SW 1271 (cell line): ENCODE measurements around the gene ZNF568.

ENCODE experiments used
- DNase-seq, 2 experiments: peaks; one replicate each; lab custom pipeline; 2025; lab: John Stamatoyannopoulos, UW

Gene ZNF568

GRCh38 chr19:36915992-36916830, at the start of gene ZNF568, which contains the start of gene ZNF829:
TSS of gene ZNF568 (plus strand) at chr19:36916332. CDS start at chr19:36922771, 6,439 bp downstream.
TSS of gene ZNF829 (minus strand) at chr19:36916291. CDS start at chr19:36915167, 1,124 bp downstream.
- DNase-seq: no peak

GRCh38 chr19:36876993-36877938, 38.9 kb upstream of the ZNF568 start:
- no peak for DNase-seq

DNA sequence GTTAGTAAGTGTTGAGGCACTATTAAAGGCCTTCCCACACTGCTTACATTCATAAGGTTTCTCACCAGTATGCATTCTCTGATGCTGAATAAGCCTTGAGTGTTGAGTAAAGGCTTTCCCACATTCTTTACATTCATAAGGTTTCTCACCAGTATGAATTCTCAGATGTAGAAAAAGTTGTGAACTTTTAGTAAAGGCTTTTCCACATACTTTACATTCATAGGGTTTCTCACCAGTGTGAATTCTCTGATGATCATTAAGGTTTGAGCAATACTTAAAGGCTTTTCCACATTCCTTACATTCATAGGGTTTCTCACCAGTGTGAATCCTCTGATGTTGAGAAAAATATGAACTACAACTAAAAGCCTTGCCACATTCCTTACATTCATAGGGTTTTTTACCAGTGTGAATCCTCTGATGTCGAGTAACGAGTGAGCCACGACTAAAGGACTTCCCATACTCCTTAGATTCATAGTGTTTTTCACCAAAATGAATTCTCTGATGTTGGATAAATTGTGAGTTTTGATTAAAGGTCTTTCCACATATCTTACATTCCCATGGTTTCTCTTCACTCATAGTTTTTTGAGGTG, 24.3 kb upstream of the ZNF568 start:
- DNase-seq: no peak

GRCh38 chr19:36894849-36895383, 21.2 kb upstream of the ZNF568 start:
- DNase-seq: no peak

- no peak for DNase-seq
Measured at GRCh38 chr19:36898422-36898821, 17.7 kb upstream of the ZNF568 start.

- no peak for DNase-seq
Measured at GRCh38 chr19:36916991-36917390, 859 bp downstream of the ZNF568 start.

- DNase-seq: no peak
Measured at GRCh38 chr19:36918090-36918489, 2.0 kb downstream of the ZNF568 start.

GRCh38 chr19:36931684-36932083, 15.6 kb downstream of the ZNF568 start:
- DNase-seq: no peak

DNA sequence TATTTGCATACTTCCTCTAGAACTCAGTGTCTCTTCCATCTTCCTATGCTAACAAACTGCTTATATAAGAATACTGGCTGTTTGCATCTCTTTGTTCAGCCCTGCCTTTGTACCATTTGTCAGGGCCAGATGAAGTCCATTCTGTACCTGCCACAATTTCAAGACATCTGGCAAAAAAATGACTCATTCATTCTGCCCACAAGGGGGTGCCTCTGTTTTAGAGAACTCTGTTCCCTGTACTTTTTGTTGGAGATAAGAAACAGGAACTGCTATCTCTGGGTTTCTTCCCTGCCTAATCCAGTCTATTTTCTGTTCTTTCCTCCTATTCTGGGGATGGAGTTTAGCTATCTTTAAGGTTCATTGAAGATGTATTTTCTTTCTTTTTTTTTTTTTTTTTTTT, 23.0 kb downstream of the ZNF568 start:
- no peak for DNase-seq

DNA sequence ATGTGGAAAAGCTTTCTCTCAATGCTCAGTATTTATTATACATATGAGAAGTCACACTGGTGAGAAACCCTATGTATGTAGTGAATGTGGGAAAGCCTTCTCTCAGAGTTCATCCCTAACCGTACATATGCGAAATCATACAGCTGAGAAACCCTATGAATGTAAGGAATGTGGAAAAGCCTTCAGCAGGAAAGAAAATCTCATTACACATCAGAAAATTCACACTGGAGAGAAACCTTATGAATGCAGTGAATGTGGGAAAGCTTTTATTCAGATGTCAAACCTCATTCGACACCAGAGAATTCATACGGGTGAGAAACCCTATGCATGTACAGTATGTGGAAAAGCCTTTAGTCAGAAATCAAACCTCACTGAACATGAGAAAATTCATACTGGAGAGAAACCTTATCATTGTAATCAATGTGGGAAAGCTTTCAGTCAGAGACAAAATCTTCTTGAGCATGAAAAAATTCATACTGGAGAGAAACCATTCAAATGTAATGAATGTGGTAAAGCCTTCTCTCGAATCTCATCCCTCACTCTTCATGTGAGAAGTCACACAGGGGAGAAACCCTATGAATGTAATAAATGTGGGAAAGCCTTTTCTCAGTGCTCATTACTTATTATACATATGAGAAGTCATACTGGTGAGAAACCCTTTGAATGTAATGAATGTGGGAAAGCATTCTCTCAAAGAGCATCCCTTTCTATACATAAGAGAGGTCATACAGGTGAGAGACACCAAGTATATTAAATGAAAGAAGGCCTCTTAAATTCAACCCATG, 34.4 kb downstream of the ZNF568 start:
- DNase-seq: no peak

- DNase-seq: no peak
Measured at GRCh38 chr19:36962346-36962745, 46.2 kb downstream of the ZNF568 start.

DNA sequence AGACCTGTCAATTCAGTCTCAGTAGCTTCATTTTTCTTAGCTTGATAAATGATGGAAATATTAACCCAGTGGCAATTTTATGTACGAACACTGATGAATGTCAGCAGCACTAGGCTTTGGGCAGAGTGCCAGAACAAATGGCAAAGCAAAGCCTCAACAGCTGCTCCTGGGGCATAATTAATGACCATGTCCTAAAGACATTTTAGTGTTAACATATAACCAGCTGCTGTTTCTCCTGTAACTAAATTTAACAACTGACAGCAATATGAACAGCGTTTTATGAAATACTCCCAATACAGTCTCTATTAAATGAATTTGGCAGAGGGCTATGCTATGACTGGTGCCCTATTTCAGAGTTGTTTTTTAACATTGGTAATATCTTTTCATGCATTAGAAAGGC, 47.1 kb downstream of the ZNF568 start:
- no peak for DNase-seq

DNA sequence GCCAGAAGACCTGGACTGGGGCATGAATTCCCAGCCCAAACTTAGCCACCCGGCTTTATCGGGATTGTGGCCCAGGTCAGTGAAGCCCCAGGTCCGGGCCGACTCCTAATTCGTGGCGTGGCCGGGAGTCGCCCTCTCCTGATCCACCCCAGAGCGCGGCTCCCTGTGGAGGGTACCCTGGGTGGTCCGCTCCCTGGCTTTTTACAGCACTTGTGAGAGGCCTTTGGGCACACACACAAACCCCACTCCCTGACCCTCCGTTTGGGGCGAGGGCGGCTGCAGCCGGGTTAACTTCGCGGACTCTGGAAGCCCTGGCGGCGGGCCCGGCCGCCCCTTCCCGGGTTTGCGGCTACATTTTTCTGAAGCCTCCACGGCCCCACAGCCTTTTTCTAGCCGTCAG, 56.4 kb downstream of the ZNF568 start:
- DNase-seq: no peak

DNA sequence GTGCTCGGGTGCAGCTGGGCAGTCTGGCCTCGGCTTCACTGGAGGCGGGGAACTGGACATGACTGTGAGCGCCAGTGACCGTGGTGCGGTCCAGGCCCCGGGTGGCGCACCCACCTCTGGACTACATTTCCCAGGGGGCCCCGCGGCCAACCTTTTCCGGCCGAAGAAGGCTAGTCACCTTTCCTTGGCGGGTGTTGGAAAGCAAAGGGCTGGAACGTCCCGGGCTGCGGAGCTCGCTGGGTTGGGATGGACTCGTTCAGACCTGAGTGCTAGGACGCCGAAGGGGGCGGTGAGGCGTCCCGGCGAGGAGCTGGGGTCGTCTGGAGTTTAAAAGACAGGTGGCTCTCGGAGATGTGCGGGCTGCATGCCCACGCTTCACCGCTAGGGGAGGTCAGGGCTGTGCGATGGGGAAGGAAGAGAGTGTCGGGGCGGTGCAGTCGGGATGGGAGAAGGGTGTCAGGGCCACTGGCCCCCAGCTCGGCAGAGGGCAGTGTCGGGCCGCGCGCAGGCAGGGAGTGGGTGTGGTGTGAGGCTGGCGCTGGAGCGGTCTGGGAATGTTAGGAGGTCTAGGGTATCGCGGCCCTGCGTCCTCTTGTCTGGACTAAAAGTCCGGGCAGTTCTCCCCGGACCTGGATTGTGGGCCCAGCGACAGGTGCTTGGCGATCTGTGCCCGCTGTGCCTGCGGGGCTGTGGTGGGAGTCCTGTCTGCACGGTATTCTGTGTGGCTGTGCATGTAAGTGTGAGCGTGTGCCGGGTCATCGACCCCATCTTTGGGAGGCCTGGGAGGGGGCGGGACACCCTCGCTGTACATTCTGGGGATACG, 57.1 kb downstream of the ZNF568 start:
- DNase-seq: no peak

GRCh38 chr19:36973844-36974195, 57.7 kb downstream of the ZNF568 start:
- DNase-seq: no peak

DNA sequence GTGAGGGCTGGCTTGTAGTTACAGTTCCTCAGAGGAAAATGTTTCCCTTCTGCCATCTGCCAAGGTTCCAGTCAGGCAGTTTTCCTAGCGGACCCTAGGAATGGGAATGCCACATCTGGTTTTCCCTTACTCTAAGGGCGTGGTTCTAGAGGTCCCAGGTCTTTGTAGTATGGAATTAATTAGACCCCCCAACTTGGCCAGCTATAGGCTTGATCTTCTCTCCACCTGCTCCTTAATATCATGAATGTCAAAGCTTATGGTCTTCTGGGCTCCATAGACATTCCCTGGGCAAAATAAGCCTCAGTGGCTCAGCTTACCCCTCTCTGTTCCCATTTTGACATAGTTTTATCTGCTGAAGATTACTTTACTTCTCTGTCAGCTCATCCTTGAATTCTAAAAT, 70.0 kb downstream of the ZNF568 start:
- no peak for DNase-seq

- DNase-seq: no peak
Measured at GRCh38 chr19:36986601-36987000, 70.5 kb downstream of the ZNF568 start.

- no peak for DNase-seq
Measured at GRCh38 chr19:36987091-36987490, 71.0 kb downstream of the ZNF568 start.

DNA sequence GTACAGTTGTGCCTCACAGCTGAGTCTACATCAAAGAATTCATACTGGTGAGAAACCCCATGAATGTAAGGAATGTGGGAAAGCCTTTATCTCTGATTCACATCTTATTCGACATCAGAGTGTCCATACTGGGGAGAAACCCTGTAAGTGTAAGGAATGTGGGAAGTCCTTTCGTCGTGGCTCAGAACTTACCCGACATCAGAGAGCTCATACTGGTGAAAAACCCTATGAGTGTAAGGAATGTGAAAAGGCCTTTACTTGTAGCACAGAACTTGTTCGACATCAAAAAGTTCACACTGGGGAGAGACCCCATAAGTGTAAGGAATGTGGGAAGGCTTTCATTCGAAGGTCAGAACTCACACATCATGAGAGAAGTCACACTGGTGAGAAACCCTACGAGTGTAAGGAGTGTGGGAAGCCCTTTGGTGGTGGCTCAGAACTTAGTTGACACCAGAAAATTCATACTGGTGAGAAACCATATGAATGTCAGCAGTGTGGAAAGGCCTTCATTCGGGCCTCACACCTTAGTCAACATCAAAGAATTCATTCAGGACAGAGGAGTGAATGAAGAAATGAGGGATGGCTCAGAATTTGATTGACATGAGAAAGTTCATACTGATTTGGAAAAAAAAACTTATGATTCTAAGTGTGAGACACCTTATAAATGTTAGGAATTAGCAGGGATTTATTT, 81.2 kb downstream of the ZNF568 start:
- DNase-seq: no peak

DNA sequence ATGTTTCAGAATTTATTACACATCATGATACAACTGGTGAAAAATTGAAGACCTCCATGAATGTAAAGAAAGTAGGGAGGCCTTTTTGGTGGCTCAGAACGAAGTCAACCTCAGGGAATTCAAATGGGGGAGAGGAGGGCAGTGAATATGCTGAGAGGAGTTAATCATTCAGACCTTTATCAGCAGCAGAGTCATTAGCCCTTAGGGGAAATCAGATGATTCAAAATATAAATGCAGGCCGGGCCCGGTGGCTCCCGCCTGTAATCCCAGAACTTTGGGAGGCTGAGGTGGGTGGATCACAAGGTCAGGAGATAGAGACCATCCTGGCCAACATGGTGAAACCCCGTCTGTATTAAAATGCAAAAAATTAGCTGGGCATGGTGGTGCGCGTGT, 81.7 kb downstream of the ZNF568 start:
- DNase-seq: no peak
